T-helper 2 cell (primary cell): Measurements from ENCODE around the gene RFC2.
"Not testable (repeated sequence)": the region's sequence is repeated elsewhere in the genome, so short reads cannot be mapped to it uniquely, and the experiment has no call there.

Experiments
- DNase-seq, 5 experiments: peaks; one replicate each; pipeline versions ENCODE4 v3.0.0 to v3.0.0-alpha.2; 2012 to 2022

Gene RFC2

DNA sequence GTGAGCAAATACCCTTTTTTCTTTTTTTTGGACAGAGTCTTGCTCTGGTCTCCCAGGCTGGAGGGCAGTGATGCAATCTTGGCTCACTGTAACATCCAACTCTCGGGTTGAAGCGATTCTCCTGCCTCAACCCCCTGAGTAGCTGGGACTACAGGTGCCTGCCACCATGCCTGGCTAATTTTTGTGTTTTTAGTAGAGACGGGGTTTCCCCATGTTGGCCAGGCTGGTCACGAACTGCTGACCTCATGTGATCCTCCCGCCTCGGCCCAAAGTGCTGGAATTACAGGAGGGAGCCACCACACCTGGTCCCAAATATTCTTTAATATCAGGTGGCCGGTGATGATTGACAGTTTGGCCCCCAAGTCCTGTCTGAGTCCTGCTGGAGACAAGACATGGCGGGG lies 37.8 kb downstream of the RFC2 start:
- no peak for DNase-seq

DNA sequence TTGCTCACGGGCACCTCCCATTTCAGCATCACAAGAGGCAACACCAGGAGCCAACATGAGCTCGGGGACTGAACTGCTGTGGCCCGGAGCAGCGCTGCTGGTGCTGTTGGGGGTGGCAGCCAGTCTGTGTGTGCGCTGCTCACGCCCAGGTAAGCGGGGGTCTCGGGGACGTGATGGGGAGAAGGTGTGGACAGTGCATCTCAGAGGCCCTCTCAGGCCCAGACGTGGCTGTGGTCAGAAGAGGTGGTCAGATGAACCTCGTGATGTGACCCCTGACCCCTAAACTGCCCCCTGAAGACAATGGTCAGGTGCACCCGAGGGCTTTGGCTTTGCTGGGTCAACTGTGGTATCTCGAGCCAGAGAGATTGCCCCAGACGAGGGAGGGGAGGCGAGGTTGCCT lies 38.3 kb downstream of the RFC2 start:
- no peak for DNase-seq

DNA sequence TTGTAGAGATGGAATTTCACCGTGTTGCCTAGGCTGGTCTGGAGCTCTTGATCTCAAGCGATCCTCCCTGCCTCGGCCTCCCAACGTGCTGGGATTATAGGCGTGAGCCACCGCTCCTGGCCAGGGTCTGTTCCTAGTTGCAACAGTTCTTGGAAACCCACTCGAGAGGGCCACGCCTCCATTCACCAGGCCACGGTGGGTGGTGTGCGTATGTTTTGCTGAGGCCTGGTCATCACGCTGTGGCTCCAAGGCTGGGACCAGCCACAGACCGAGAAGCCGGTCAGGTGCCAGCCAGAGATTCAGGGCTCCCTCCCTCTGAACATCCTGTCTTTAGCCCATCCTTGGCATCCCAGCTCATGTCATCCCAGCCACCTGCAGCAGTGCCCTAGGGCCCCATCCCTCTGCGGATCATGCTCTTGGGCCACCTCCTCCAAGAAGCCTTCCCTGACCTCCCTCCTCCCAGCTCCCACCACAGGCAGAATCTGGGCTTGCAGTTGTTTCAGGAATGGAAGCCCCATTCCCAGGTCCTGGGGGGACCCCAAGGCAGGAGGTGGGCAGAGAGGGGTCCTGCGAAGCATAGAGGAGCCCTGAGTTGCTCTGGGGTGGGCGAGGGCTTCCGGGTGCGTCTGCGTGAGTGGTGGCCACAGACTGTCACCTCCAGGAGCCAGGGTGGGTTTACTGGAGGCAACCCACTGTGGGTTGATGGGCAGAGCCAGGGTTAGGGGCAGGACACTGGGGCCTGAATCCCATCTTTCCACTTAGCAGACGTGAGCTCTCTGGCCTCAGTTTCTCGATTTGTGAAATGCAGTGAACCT lies 39.2 kb downstream of the RFC2 start:
- no peak for DNase-seq

DNA sequence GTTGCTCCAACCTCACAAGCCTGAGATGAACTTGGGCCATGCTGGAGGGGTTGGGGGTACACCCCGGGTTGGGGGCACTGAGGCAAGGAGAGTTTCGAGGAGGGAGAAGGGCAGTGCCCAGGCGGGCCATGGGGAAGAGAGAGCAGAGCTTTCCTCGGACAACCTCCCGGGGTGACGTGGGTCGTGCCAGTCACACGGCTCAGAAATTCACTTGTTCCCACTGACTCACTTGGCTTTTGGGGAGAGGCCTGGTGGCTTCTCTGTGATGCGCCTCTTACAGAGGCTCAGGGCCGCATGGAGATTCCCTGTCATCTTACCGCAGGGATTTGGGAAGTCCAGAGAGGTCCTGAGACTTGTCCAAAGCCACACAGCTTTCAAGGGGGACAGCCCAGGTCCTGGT lies 41.5 kb downstream of the RFC2 start:
- DNase-seq, result no peak

DNA sequence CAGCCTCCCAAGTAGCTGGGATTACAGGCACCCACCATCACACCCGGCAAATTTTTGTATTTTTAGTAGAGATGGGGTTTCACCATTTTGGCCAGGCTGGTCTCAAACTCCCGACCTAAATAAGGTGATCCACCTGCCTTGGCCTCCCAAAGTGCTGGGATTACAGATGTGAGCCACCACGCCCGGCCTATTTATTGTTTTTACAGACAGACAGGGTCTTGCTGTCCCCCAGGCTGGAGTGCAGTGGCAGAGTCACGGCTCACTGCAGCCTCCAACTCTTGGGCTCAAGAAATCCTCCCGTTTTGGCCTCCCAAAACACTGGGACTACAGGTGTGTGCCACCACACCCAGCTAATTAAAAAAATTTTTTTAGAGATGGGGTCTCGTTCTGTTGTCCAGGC lies 46.0 kb downstream of the RFC2 start:
- not testable (repeated sequence) for DNase-seq

DNA sequence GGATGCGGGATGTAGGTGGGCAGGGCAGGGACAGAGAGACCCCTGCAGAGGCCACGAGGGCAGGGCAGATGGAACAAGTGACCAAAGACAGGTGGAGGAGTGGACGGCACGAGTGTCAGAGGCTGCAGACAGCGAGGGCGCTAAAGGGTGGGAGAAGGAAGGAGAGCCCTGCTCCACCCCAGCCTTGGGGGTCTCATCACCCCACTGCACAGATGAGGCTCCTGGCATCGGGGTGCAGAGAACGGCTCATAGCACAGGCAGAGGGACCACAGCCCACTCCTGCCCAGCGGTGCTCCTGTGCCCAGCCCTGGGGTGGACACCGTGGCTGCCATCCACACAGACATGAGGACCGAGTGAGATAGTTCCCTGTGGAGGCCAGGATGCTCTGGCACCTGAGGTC lies 46.6 kb downstream of the RFC2 start:
- DNase-seq, result no peak

DNA sequence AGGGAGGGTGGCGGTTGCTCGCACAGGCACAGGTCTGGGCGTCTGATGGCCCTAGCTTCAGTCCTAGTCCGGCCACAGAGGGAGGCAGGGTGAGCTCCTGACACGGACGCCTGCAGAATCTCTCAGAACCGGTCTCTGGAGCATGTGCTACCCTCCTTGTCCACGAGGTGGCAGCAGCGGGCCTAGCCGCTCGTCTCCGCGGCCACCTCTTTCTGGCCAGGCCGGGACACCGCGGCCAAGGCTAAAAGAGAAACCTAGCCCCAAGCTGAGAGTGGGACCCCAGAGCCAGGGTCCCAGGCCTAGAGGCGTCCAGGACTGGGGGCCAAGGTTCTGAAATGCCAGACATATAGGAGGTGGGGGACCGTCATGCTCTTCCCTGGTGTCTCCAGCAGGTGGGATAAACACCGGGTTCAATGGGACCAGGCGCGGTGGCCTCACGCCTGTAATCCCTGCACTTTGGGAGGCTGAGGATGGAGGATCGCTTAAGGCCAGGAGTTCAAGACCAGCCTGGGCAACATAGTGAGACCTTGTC lies 47.5 kb downstream of the RFC2 start:
- peak; percentile 55 to 71 (median 64) for DNase-seq

DNA sequence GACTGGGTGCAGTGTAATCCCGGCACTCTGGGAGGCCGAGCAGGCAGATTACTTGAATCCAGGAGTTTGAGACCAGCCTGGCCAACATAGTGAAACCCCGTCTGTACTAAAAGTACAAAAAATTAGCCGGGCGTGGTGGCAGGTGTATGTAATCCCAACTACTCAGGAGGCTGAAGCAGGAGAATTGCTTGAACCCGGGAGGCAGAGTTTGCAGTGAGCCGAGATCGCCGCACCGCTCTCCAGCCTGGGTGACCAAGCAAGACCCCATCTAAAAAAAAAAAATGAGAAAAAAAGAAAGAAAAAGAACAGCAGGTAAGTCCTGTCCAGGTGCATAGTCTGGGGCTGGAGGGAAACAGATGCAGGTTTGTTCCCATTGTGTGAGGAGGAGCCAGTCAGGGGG lies 48.1 kb downstream of the RFC2 start:
- not testable (repeated sequence) for DNase-seq

DNA sequence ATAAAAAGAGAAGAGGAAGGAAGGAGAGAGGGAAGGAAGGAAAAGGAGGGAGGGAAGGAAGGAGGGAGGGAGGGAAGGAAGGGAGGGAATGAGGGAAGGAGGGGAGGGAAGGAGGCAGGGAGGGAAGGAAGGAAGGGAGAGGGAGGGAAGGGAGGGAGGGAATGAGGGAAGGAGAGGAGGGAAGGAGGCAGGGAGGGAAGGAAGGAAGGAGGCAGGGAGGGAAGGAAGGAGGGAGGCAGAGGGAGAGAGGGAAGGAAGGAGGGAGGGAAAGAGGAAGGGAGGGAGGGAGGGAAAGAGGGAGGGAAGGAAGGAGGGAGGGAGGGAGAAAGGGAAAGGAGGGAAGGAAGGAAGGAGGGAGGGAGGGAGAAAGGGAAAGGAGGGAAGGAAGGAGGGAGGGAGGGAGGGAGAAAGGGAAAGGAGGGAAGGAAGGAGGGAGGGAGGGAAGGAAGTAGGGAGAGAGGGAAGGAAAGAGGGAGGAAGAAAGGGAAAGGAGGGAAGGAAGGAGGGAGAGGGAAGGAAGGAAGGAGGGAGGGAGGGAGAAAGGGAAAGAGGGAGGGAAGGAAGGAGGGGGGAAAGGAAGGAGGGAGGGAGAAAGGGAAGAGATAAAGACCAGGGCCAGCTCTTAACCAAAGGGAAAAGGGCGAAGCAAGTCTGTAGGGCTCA lies 50.1 kb downstream of the RFC2 start:
- DNase-seq, result no peak

DNA sequence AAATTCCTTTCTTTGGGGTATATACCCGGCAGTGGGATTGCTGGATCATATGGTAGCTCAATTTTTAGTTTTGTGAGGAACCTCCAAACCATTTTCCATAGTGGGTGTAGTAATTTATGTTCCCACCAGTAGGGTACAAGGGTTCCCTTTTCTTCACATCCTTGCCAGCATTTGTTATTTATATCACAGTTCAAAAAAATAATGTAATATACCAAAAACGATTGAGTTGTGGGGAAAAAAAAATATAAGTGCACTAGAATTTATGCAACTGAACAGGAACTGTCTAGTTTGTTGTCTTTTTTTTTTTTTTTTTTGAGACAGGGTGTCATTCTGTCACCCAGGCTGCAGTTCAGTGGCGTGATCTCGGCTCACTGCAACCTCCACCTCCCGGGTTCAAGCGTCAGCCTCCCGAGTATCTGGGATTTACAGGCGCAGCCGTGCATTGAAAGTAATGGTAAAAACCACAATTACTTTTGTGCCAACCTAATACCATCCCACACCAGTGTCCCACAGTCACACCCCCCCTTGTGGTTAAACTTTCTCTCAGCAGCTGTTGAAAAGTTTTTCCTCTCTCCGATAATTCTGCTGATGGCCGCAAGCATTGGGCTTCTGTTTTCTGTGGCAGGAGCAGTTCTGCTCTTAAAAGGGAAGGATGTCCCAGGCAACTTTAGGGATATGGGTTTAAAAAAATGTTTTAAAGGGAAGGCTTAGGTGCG lies 51.2 kb downstream of the RFC2 start:
- DNase-seq, result no peak

DNA sequence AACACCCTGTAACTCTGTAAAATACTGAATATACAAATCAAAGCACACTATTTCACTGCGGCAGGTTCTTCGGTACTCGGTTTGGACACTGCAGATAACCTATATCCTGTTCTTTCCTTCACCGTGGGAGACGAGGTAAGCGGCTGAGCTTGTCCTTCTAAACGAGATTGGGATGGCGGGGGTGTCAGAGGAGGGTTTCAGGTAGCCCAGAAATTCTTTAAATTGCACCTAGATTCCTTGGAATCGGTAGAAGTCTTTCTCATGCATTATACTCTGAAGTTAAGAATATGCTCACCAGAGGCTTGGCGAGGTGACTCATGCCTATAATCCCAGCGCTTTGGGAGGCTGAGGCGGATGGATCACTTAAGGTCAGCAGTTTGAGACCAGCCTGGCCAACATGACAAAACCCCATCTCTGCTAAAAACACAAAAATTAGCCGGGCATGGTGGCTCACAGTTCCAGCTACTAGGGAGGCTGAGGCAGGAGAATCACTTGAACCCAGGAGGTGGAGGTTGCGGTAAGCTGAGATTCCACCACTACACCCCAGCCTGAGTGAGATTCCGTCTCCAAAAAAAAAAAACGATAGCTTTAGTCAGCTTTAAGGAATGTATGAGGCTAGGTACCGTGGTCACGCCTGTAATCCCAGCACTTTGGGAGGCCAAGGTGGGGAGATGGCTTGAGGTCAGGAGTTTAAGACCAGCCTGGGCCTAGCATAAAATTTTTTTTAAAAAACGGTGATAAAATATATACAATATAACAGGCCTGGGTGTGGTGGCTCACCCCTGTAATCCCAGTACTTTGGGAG lies 54.4 kb downstream of the RFC2 start:
- DNase-seq, result no peak

DNA sequence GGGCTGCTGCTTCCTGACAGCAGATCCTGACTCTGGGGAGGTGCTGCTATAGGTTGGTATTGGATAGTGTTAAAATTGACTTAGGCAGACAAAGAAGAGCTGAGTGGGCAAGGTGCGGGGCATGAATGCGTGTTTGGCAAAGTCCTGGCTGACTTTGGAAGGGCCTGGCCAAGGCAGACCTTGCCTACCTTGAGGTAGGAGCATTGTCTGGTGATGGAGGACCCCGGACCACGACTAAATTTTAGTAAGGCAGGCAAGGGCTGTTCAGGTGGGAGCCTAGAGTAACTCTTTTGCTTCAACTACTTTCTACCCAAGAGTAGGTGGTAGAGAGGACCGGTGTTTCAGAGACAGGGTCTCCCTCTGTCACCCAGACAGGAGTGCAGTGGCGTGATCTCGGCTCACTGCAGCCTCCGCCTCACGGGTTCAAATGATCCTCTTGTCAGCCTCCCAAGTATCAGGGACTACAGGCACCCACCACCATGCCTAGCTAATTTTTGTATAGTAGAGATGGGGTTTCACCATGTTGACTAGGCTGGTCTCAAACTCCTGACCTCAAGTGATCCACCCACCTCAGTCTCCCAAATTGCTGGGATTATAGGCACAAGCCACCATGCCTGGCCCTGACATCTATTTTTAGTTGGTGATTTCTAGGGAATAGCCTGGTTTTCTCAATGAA lies 56.6 kb downstream of the RFC2 start:
- DNase-seq, result no peak

DNA sequence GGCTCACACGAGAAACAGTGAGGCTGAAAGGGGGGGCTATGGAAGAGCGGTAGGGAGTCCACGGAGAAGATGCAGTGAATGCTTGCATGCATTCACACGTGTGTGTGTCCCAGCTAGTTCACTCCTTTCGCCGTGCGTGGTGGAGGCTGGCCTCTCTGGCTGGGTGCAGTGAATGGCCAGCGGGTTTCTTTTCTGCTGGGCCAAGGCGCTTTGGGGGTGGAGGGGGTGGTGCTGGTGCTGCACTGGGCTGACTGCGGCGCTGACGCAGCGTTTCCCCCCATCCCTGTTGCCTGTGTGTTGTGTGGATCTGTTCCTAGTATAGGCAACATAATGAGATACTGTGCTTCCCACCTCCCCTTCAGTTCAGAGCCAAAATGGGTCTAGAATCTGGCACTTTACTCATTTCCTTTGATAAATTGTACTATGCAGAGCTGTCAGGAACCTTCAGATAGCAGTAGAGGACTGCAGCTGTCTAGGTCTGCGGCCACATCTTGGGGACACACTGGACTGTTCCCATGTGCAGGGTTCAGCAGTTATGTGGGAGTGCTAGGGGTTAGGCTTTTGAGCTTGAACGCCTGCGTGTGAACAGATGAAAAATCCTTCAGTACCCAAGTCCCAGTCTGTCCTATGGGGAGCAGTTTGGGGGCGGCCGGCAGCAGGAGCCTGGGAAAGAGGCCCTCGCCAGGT lies 58.1 kb downstream of the RFC2 start:
- not testable (repeated sequence) for DNase-seq

DNA sequence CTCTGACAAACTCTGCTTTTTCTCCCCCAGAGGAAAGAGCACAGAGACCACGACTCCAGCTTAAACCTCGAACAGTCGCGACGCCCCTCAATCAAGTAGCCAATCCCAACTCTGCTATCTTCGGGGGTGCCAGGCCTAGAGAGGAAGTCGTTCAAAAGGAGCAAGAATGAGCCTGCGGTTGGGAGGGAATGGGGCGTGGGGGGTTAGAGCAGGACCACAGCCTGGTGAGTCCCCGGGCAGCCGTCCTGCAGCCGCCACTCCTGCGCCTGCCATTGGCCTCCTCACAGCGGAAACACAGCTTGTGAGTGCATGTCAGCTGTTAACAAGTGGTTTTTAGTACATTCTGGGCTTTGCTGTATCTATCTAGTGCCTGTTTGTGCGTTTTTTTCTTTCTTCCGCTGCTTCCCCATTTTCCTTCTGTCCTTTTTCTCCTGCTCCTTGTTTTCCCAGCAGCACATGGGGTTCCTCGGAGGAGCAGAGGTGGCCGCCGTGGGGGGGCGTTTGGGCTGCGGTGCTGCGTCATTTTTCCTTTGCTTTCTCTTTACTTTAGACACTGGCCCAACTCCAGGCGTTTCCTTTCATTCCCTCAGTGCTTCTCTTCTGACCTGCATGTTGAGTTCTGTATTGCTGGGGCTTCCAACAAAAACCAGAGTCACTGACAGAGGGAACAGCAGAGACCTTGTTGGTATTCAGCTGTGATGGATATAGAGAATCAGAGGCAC lies 58.9 kb downstream of the RFC2 start:
- DNase-seq, result peak in 1 of 5 experiments; percentile 39

DNA sequence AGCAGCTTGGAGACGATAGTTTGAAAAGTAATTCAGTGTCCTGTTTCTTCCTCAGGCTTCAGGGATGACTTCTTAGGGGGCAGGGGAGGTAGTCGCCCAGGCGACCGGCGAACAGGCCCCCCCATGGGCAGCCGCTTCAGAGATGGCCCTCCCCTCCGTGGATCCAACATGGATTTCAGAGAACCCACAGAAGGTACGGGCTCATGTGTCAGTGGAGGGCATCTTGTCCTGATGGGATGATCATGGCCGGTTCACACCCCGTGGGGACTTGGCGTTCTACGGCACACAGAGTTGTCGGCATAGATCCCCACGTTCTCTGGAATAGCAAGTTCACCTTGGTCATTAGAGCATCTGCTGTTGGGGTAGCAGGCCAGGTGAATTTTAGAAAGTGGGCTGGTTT lies 59.5 kb downstream of the RFC2 start:
- no peak for DNase-seq

DNA sequence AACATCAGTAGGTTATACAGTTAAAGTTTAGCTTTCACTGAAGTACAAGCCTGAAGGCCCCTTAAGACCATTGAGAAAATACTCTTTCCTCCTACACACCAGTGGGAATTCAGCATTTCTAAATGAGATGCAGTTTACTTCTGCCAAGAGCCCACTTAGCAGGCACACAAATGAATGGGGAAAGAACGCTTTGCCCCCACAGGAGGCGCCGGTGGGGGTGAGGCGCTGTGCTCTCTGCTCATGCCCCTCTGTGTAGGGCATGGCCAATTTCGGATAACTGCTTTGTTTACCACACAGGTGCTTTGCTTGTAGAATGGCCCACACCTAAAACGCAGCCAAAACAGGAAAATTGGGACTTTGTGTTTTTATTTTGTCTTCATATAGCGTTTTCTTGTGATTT lies 60.3 kb downstream of the RFC2 start:
- DNase-seq, result no peak

DNA sequence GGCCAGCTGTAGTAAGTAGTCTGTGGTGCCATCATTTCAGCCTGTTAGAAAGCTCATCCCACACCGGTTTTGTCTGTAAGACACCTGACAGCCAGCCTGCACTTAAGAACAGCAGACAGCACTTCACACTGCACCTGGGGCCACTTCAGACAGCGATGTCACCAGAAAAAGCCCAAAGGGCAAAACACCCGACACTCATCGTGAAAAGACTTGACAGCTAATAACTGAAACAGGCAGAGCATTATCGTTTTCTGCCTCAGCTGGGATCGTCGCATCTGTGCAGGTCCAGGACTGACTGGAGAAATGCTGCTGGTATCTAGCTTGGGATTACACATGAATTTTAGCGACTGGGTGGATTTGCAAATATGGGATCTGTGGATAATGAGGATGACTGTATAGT lies 61.1 kb downstream of the RFC2 start:
- no peak for DNase-seq

DNA sequence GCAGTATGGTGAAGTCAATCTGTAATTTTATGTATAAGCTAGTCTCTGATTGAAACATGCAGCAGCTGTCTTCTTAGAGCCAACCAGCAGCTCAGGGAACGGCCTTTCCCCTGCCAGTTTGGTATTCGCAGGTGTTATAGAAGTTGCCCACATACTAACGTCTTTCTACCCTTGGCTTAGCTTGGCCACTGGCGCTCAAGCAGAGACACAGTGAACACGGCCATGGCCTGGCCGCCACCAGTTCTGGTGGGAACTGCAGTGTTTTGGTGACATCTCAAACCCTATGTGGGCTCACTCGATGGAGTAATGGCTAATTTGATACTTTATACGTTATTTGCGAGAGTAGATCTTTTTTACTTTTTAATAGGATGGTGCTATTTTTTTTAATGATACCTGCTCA lies 63.0 kb downstream of the RFC2 start:
- DNase-seq, result no peak

DNA sequence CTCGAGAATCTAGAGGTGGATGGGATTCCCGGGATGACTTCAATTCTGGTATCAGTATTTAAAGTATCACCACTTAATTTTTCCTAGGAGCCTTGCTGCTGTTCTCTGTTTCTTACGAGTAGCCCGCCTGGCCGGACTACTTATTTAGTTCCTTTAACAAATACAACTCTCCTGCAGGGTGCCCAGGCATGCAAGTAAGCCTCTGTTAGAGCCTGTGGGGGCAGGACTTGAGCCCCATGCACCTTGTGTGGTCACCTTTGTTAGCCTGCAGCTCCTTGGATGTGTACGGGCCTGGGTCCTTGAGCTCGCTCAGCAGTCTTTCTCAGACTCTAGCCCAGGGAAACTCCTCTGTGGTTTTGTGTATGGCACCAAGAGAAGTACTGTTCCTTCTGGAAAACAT lies 63.9 kb downstream of the RFC2 start:
- DNase-seq, result no peak

DNA sequence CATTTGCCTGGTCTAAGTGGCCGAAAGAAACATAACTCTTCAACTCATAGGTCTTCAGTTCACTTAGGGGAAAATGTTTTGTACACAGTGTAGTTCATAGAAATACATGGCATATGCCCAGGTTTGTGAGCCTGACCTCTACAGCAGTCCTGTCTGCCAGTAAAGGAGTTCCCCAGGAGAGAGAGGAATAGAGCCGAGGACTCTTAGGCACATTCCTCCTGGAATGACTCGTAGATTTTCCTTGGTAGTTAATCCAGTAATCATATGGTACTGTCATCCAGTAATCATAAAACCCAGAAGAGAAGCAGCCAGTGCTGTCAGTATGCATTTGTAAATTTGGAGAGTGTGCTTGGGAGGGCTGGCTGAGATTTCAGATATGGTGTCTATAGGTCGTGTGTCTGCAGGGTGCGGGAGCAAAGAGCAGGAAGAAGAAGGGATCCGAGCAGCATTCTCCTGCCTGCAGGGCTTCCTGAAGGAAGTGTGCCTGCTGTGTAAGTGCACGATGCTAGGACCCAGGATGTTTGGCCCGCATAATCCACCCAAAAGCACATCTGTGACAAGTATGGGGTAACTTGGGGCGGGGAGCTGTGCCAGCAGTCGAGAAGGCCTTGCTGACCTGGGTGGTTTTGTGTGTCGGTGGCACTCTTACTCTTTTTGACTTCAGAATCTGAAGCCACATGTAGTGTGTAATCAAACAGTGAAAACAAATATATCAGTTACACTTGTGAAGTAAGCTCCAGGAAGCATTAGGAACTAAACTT lies 66.1 kb downstream of the RFC2 start:
- no peak for DNase-seq
